Activated CD8-positive, alpha-beta memory T cell treated with anti-CD3 and anti-CD28 coated beads for 24 hours (primary cell): ENCODE data around the gene LAIR1.
A peak's percentile ranks its signal among the peaks of the same experiment; 100 is the strongest.
"Not testable (repeated sequence)": the region's sequence is repeated elsewhere in the genome, so short reads cannot be mapped to it uniquely, and the experiment has no call there.

ENCODE experiments used
- DNase-seq: peaks from one replicate; pipeline ENCODE4 v3.0.0-alpha.2; 2020

LAIR1 gene

GRCh38 chr19:54364775-54365257, at the start of gene LAIR1:
Gene LAIR1, minus strand, starts transcription at chr19:54364931. Its CDS starts 127 bp downstream, at chr19:54364804.
- DNase-seq: peak; percentile 83

GRCh38 chr19:54414156-54414555, 49.4 kb upstream of the LAIR1 start:
- DNase-seq: no peak

- DNase-seq: no peak
These were observed 48.1 kb upstream of the LAIR1 start for GRCh38 chr19:54412877-54413276.

GRCh38 chr19:54411033-54411432, 46.3 kb upstream of the LAIR1 start:
- no peak for DNase-seq

DNA sequence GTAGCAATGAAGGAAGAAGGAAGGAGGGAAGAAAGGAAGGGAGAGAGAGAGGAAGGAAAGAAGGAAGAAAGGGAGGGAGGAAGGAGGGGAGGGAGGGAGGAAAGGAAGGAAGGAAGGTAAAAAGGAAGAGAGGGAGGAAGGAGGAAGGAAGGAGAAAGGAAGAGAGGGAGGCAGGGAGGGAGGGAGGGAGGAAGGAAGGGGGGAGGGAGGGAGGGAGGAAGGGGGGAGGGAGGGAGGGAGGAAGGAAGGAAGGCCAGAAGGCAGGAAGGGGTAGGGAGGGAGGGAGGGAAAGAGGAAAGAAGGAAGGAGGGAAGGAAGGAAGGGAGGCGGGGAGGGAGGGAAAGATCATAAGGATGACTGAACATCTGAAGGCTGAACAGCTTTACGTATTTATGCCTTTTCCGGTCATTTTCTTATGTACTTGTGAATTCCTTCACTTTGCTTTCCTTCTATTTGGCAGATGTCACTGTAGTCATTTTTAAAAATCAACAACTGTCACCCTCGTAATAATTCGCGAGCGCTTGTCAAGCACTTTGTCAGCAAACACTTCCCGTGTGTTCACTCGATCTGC, 43.8 kb upstream of the LAIR1 start:
- no peak for DNase-seq

- DNase-seq: no peak
These were observed 43.0 kb upstream of the LAIR1 start for GRCh38 chr19:54407780-54408179.

DNA sequence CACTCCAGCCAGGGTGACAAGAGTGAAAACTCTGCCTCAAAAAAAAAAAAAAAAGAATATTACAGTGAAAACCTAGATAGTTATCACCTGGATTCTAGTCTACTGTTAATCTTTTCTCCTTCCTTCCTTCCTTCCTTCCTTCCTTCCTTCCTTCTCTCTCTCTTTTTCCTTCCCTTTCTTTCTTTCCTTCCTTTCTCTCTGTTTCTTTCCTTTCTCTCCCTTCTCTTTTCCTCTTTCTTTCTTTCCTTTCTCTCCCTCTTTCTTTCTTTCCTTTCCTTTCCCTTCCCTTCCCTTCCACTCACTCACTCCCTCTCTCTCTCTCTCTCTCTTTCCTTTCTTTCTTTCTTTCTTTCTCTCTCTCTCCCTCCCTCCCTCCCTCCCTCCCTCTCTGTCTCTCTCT, 40.9 kb upstream of the LAIR1 start:
- no peak for DNase-seq

DNA sequence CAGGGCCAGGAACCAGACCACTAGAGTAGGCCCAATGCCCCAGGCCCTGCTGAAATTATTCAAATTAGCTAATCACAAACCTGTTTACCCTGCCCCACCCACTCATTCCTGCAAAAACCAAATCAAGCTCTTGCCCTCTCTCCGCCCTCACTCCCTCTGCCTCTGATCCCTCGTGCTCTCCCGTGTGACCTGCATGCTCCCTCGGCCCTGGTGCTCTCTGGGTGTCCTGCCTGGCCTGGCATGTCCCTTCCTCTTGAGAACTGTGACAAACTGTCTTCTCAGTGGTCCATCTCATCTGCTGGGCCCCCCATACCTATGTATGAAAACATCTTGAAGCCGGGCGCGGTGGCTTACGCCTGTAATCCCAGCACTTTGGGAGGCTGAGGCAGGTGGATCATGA, 38.3 kb upstream of the LAIR1 start:
- DNase-seq: no peak

GRCh38 chr19:54400913-54401312, 36.2 kb upstream of the LAIR1 start:
- no peak for DNase-seq

GRCh38 chr19:54399189-54399588, 34.5 kb upstream of the LAIR1 start:
- DNase-seq: no peak

DNA sequence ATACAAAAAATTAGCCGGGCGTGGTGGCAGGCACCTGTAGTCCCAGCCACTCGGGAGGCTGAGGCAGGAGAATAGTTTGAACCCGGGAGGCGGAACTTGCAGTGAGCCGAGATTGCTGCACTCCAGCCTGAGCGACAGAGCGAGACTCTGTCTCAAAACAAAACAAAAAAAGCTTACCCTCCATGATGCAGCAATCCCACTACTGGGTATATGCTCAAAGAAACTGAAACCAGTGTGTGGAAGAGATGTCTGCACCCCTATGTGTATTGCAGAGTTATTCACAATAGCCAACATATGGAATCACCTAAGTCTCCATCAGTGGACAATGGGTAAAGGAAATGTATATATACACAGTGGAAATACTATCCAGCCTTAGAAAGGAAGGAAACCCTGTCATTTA, 31.0 kb upstream of the LAIR1 start:
- no peak for DNase-seq

DNA sequence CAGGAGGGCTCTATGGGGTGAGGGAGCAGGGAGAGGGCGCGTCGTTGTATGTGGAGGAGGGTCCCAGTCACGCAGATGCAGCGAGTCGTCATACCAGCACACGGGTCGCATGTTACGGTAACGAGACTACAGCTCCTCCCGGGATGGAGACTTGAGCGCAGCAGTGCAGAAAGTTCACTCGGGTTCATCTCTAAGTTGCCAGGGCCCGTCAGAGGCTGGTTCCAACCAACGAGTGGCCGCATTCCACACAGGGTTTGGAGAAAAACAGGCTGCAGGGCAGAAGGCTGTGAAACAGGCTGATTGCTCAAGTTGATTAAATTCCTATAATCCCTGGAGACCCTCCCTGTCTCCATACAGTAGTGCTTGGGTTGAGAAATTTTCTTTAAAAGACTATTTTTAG, 28.6 kb upstream of the LAIR1 start:
- no peak for DNase-seq

DNA sequence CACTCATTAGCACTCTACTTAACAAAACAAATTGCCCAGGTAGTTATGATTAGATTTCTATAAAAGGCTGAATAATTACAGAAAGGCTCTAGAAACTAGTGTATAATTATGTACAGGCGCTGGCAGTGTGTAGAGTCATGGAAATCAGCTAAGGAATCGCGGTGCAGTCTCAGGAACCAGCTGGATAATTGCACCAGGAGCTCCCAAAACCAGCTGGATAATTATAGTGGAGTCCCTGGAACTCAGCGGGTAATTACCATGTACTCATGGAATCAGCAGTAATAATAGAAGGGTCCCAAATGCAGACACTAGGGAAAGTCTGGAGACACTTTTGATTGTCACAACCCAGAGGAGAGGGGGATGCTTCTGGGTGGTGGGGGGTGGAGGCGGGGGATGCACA, 27.4 kb upstream of the LAIR1 start:
- no peak for DNase-seq

GRCh38 chr19:54391589-54392061, 26.9 kb upstream of the LAIR1 start:
- no peak for DNase-seq

GRCh38 chr19:54390942-54391577, 26.3 kb upstream of the LAIR1 start:
- DNase-seq: peak; percentile 83

GRCh38 chr19:54389553-54389952, 24.8 kb upstream of the LAIR1 start:
- DNase-seq: no peak

- DNase-seq: no peak
These were observed 24.0 kb upstream of the LAIR1 start for GRCh38 chr19:54388802-54389139.

DNA sequence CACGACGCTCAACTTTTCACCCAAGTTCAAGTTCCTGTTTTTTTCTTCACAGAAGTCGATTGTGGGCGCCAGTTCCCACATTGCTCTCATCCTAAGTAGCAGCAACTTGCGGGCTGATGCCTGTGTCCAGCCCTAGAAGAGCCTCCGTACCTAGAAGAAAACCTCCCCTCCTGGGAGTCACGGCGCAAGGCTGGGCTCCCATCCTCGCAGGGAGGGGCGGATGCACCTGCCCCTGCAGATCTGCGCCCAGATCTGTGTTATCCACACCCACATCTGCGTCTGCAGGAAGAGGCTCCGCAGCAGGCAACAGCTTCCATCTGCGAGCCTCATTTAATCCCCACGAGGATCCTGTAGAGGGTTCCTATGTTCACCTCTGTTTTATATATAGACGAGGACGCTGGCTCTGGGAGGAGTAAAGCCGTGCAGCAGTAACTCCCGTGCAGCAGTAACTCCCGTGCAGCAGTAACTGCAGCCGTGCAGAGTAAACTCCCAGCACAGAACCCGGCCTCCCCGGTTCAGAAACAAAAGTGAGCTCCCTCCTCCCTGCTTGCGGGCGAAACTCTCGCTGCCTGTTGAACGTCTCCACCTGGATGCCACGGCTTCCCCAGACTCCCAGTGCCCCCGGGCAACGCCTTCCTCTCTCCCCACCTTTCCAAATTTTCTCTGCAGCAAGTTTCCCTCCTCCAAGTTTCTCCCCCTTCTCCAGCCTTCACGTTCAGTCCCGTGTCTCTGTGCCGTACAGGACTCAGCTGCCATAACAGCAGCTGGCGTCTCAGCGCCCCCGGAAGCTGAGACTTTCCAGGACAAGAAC, 23.5 kb upstream of the LAIR1 start:
- peak; percentile 72 for DNase-seq

- DNase-seq: no peak
These were observed 18.6 kb upstream of the LAIR1 start for GRCh38 chr19:54383330-54383729.

- not testable (repeated sequence) for DNase-seq
These were observed 17.3 kb upstream of the LAIR1 start for GRCh38 chr19:54382041-54382440.

GRCh38 chr19:54380897-54381296, 16.2 kb upstream of the LAIR1 start:
- no peak for DNase-seq

DNA sequence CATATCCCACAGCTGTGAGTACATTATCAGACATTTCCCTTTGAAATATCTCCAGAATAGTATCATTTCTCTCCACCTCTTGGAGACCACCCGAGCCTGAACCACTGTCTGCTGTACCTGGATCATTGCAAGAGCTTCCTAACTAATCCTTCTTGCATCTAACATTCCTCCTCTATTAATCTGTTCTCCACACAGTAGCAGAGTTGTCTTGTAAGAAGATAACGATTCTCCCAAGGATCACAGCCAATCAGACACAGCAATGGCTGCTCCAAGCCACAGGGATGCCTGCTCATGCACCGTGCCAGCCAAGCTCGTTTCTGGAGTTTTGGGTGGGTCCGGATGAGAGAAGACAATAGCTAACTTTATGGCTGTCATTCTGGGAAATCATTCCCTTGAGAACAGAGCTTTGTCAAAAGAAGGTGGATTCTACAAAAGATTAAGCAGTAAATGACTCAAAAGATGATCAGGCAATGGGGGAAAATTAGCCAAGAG, 14.5 kb upstream of the LAIR1 start:
- DNase-seq: no peak

DNA sequence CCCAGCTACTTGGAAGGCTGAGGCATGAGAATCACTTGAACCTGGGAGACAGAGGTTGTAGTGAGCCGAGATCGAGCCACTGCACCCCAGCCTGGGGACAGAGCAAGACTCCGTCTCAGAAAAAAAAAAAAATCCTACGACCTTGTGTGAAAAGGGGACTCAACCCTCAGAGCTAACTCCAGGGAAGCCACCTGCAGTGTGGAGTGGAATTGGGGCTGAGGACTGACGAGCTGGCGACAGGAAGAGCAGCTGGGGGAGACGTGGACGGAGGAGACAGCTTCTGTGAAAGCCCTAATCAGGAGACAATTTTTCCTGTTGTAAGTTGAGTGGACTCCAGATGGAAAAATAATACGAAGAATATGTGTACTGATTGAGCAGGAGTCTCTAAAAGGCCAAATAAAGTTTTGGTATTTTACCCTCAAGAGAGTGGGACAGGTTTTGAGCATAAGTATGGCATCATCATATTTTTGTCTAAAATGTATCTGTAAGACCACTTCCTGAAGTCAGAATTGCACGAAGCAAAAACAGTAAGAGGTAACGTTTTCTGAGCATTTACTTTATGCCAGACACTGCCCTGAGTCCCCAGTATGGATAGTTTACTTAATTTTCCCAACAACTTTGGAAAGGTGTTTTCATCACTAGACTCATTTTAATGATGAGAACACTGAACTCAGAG, 12.0 kb upstream of the LAIR1 start:
- no peak for DNase-seq
